WTC11 (cell line): ENCODE data around the gene EMX1. TPM values are rescaled to one million over a fixed set of nuclear protein-coding genes. Genes with fewer than 3 reads are reported as not detected.
A peak's percentile ranks its signal among the peaks of the same experiment; 100 is the strongest.

Source experiments
- ATAC-seq: fragments of 200-7000 bp; cut with Tn5 transposase; 2 replicates; pipeline ENCODE4 v1.10.0; 2021; ENCODE audit warnings: mild to moderate bottlenecking, moderate library complexity
- CTCF ChIA-PET: fragments of 300-600 bp; sonication (Branson Sonifier 250); formaldehyde crosslinking; loops from one replicate; lab custom pipeline; 2021; ENCODE audit warnings: antibody characterized with exemption; lab: Charles Lee
- POLR2A ChIA-PET: fragments of 350-600 bp; sonication (Branson Sonifier 250); formaldehyde crosslinking; loops from one replicate; lab custom pipeline; 2021; ENCODE audit warnings: antibody characterized with exemption; lab: Charles Lee
- DNase-seq: peaks from one replicate; pipeline ENCODE4 v3.0.0; 2021; ENCODE audit warnings: low spot score
- H3K27ac Mint-ChIP-seq: 2 replicates; pipeline ENCODE4 v1.8.0; 2021; ENCODE audit warnings: mixed read lengths
- H3K27me3 Mint-ChIP-seq: 2 replicates; pipeline ENCODE4 v1.8.0; 2021; ENCODE audit warnings: low read depth, mild to moderate bottlenecking, moderate library complexity, mixed read lengths
- H3K36me3 Mint-ChIP-seq: 2 replicates; pipeline ENCODE4 v1.8.0; 2021; ENCODE audit warnings: mixed read lengths
- H3K4me1 Mint-ChIP-seq: 2 replicates; pipeline ENCODE4 v1.8.0; 2022; ENCODE audit warnings: mixed read lengths
- H3K4me3 Mint-ChIP-seq: 2 replicates; pipeline ENCODE4 v1.8.0; 2021; ENCODE audit warnings: mild to moderate bottlenecking, moderate library complexity, mixed read lengths
- H3K9me3 Mint-ChIP-seq: 2 replicates; pipeline ENCODE4 v1.8.0; 2021; ENCODE audit warnings: mixed read lengths
- ATF3 ChIP-seq: sonication (generic); formaldehyde crosslinking; conservative IDR thresholded peaks from 2 replicates; pipeline ENCODE4 v1.8.1; 2022; ENCODE audit warnings: mild to moderate bottlenecking, missing genetic modification reagents
- CREB1 ChIP-seq: sonication (generic); formaldehyde crosslinking; IDR thresholded peaks from 2 replicates; pipeline ENCODE4 v1.8.0; 2023; ENCODE audit warnings: mild to moderate bottlenecking, missing genetic modification reagents
- ETV6 ChIP-seq: sonication (generic); formaldehyde crosslinking; IDR thresholded peaks from 2 replicates; pipeline ENCODE4 v1.8.1; 2022; ENCODE audit warnings: mild to moderate bottlenecking, missing genetic modification reagents
- FOXJ3 ChIP-seq: sonication (generic); formaldehyde crosslinking; IDR thresholded peaks from 2 replicates; pipeline ENCODE4 v1.9.0; 2021; ENCODE audit warnings: missing genetic modification reagents, mild to moderate bottlenecking, borderline replicate concordance
- GABPB1 ChIP-seq: sonication (generic); formaldehyde crosslinking; IDR thresholded peaks from 2 replicates; pipeline ENCODE4 v1.8.1; 2023; ENCODE audit warnings: mild to moderate bottlenecking, missing genetic modification reagents
- GRHL2 ChIP-seq: fragments of 250-450 bp; sonication (Bioruptor Pico); IDR thresholded peaks from 2 replicates; pipeline ENCODE4 v1.8.0; 2022; ENCODE audit warnings: mild to moderate bottlenecking, moderate library complexity; ENCODE audit not compliant: insufficient replicate concordance, severe bottlenecking
- IRF2 ChIP-seq: sonication (generic); formaldehyde crosslinking; IDR thresholded peaks from 2 replicates; pipeline ENCODE4 v1.8.0; 2022; ENCODE audit warnings: low read depth, missing genetic modification reagents, borderline replicate concordance
- JUN ChIP-seq: sonication (generic); formaldehyde crosslinking; IDR thresholded peaks from 2 replicates; pipeline ENCODE4 v1.8.0; 2023; ENCODE audit warnings: mild to moderate bottlenecking, missing genetic modification reagents
- KAT7 ChIP-seq: sonication (generic); formaldehyde crosslinking; IDR thresholded peaks from 2 replicates; pipeline ENCODE4 v1.8.1; 2023; ENCODE audit warnings: missing genetic modification reagents, mild to moderate bottlenecking, borderline replicate concordance
- NFATC4 ChIP-seq: fragments of 250-450 bp; sonication (Bioruptor Pico); IDR thresholded peaks from 2 replicates; pipeline ENCODE4 v1.9.0; 2021; ENCODE audit warnings: mild to moderate bottlenecking
- PRDM15 ChIP-seq: sonication (generic); formaldehyde crosslinking; IDR thresholded peaks from 2 replicates; pipeline ENCODE4 v1.8.0; 2022; ENCODE audit warnings: missing genetic modification reagents
- TEAD1 ChIP-seq: sonication (generic); formaldehyde crosslinking; IDR thresholded peaks from 2 replicates; pipeline ENCODE4 v1.8.0; 2022; ENCODE audit warnings: mild to moderate bottlenecking, missing genetic modification reagents
- ZMAT4 ChIP-seq: fragments of 250-450 bp; sonication (Bioruptor Pico); IDR thresholded peaks from 2 replicates; pipeline ENCODE4 v1.9.0; 2021; ENCODE audit warnings: mild to moderate bottlenecking
- ZNF219 ChIP-seq: sonication (generic); formaldehyde crosslinking; IDR thresholded peaks from 2 replicates; pipeline ENCODE4 v1.8.0; 2023; ENCODE audit warnings: missing genetic modification reagents, mild to moderate bottlenecking, borderline replicate concordance
- ZNF232 ChIP-seq: sonication (generic); formaldehyde crosslinking; IDR thresholded peaks from 2 replicates; pipeline ENCODE4 v1.8.0; 2022; ENCODE audit warnings: mild to moderate bottlenecking, missing genetic modification reagents
- ZNF317 ChIP-seq: sonication (generic); formaldehyde crosslinking; IDR thresholded peaks from 2 replicates; pipeline ENCODE4 v1.8.1; 2023; ENCODE audit warnings: low read depth, mild to moderate bottlenecking, moderate library complexity, missing genetic modification reagents, borderline replicate concordance
- ZNF532 ChIP-seq: fragments of 250-450 bp; sonication (Bioruptor Pico); IDR thresholded peaks from 2 replicates; pipeline ENCODE4 v1.9.0; 2021; ENCODE audit warnings: mild to moderate bottlenecking, borderline replicate concordance
- ZSCAN18 ChIP-seq: fragments of 250-450 bp; sonication (Bioruptor Pico); IDR thresholded peaks from 2 replicates; pipeline ENCODE4 v2.1.2; 2022; ENCODE audit warnings: mild to moderate bottlenecking, moderate library complexity
- total RNA-seq: library from RNA; stranded (reverse); gene quantifications from 3 replicates; pipeline ENCODE4 v1.2.3, GENCODE V29; 2021

The EMX1 gene
- total RNA-seq, 1 experiment from 2014 or later: 3.8 TPM

GRCh38 chr2:72952961-72953360 is 35.6 kb downstream of the EMX1 start (continued):
- TF ChIP-seq ZNF219 (CRISPR knock-in tag): no peak
- no peak for TF ChIP-seq ATF3 (CRISPR knock-in tag)
- no peak for TF ChIP-seq TEAD1 (CRISPR knock-in tag)
- no peak for TF ChIP-seq ETV6 (CRISPR knock-in tag)
- no peak for TF ChIP-seq CREB1 (CRISPR knock-in tag)

GRCh38 chr2:72953528-72953927 is 36.2 kb downstream of the EMX1 start:
- ATAC-seq: no peak
- TF ChIP-seq ZNF232: no peak
- no peak for TF ChIP-seq FOXJ3 (CRISPR knock-in tag)
- TF ChIP-seq PRDM15 (CRISPR knock-in tag): no peak
- no peak for TF ChIP-seq GABPB1 (CRISPR knock-in tag)
- no peak for TF ChIP-seq GRHL2 (CRISPR knock-in tag)
- TF ChIP-seq ZNF532: no peak
- TF ChIP-seq ZSCAN18 (CRISPR knock-in tag): no peak
- no peak for TF ChIP-seq JUN (CRISPR knock-in tag)
- TF ChIP-seq NFATC4 (CRISPR knock-in tag): no peak
- ChIA-PET POLR2A (interaction anchor here (0.6 kb wide), 1 partner anchor 57 kb away, joined by 3 read pairs; no protein-coding TSS in a partner anchor), CTCF (interaction anchor here (0.7 to 6.4 kb wide), 9 partner anchors 9 to 203 kb away, joined by 3 to 150 read pairs (median 31); partner anchors contain the start of gene SPR)
- peaks cover 5% of the 10 kb centered on the region for H3K36me3 Mint-ChIP-seq
- H3K4me1 Mint-ChIP-seq: peaks cover 55% of the 10 kb centered on the region
- H3K9me3 Mint-ChIP-seq: no peaks in the 10 kb centered on the region
- no peak overlapping the region for H3K4me3 Mint-ChIP-seq
- no peaks in the 10 kb centered on the region for H3K27me3 Mint-ChIP-seq
- no peak for DNase-seq
- H3K27ac Mint-ChIP-seq: peak overlapping the region; percentile 92; the same call in 1 of the 2 replicates

- ATAC-seq (no peak), DNase-seq (no peak)
- Mint-ChIP-seq H3K27ac (no peak overlapping the region), H3K27me3 (no peaks in the 10 kb centered on the region), H3K4me1 (peaks cover 51% of the 10 kb centered on the region), H3K36me3 (peaks cover 5% of the 10 kb centered on the region), H3K4me3 (no peak overlapping the region), H3K9me3 (no peaks in the 10 kb centered on the region)
- ChIA-PET CTCF (interaction anchor here (0.7 to 6.4 kb wide), 7 partner anchors 8 to 82 kb away, joined by 3 to 150 read pairs (median 34); partner anchors contain the start of gene SPR), POLR2A (interaction anchor here (0.6 kb wide), 1 partner anchor 57 kb away, joined by 3 read pairs; no protein-coding TSS in a partner anchor)
- no peak for TF ChIP-seq ZMAT4 (CRISPR knock-in tag)
- no peak for TF ChIP-seq IRF2 (CRISPR knock-in tag)
- TF ChIP-seq ZNF317 (CRISPR knock-in tag): no peak
- no peak for TF ChIP-seq KAT7 (CRISPR knock-in tag)
- TF ChIP-seq ZNF532: no peak
Measured at GRCh38 chr2:72953976-72954375, 36.7 kb downstream of the EMX1 start.
